HG03520 (cell line): ENCODE measurements around the gene MAST1.

Experiments used
- ATAC-seq: cut with Tn5 transposase; IDR thresholded peaks from one replicate; pipeline ENCODE4 v1.9.1; 2021; ENCODE audit warnings: mild to moderate bottlenecking, moderate library complexity; ENCODE audit not compliant: unreplicated experiment

Gene MAST1

DNA sequence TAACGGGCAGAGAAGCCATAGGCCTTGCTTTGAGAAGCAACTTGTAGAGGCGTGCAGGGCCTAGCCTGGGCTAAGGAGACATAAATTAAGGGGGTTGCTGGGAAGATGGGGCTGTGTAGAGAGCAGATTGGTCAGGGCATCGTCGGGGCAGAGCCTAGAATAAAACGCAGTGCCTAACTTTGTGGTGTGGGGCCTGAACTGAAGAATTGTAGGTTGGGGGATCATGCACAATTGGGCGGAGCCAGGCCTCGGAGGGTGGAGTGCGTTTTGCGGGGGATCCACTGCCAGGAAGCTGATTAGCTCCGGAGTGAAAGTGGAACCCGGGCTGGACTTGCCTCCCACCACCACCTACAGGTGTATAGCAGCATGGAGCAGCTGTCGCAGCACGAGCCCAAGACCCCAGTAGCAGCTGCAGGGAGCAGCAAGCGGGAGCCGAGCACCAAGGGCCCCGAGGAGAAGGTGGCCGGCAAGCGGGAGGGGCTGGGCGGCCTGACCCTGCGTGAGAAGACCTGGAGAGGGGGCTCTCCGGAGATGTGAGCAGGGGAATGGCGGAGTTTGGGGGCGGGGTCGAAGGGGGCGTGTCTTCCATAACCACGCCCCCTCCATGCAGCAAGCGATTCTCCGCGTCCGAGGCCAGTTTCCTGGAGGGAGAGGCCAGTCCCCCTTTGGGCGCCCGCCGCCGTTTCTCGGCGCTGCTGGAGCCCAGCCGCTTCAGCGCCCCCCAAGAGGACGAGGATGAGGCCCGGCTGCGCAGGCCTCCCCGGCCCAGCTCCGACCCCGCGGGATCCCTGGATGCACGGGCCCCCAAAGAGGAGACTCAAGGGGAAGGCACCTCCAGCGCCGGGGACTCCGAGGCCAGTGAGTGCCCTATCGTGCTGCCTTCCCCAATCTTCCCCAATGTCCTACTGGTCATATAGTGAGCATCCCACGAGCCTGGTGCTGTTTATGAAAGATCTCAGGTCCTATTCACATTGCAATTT, 29.1 kb downstream of the MAST1 start:
- no peak for ATAC-seq

DNA sequence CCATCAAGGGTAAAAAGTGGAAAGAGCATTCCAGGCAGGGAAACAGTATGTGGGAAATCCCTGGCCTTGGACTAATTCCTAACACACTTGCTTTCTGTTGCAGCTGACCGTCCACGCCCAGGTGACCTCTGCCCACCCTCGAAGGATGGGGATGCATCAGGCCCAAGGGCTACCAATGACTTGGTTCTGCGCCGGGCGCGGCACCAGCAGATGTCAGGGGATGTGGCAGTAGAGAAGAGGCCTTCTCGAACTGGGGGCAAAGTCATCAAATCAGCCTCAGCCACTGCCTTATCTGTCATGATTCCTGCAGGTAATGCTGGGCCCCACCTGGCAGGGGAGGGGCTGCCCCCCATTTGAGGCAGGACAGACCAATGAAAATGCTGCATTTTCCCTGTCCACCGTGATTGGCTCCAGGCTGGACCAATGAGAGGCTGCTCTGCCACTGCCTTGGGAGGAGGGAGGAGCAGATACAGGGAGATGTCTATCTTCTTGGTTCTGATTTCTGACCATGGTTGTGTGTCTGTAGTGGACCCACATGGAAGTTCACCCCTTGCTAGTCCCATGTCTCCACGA, 30.3 kb downstream of the MAST1 start:
- no peak for ATAC-seq

DNA sequence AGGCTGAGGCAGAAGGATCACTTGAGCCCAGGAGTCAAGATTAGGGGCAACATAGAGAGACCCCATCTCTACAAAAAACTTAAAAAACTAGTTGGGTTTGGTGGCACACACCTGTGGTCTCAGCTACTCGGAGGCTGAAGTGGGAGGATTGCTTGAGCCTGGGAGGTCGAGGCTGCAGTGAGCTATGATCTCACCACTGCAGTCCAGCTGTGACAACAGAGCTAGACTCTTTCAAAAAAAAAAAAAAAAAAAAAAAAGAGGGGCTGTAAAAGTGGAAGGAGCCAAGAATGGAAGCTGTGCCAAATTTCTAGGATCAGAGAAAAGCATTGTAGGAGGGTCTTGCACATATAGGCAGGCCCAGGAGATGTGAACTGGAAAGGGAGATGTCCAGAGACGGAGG, 33.4 kb downstream of the MAST1 start:
- no peak for ATAC-seq

DNA sequence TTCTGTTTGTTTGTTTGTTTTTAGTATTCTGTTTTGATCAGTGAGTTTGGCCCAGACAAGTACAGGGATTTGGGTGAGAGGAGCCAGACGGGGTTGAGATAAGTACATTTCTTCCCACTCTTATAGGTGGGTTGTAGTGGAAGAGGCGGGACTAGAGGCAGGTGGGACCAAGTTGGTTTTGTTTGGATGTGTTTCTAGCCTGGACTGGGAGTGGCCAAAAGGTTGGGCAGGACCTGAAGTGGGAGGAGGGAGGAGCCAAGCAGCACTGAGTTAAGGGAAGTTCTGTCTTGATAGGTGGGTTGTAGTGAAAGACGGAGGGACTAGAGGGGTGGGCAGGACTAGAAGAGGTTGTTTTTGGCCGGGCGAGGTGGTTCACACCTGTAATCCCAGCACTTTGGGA, 33.9 kb downstream of the MAST1 start:
- ATAC-seq, result no peak

DNA sequence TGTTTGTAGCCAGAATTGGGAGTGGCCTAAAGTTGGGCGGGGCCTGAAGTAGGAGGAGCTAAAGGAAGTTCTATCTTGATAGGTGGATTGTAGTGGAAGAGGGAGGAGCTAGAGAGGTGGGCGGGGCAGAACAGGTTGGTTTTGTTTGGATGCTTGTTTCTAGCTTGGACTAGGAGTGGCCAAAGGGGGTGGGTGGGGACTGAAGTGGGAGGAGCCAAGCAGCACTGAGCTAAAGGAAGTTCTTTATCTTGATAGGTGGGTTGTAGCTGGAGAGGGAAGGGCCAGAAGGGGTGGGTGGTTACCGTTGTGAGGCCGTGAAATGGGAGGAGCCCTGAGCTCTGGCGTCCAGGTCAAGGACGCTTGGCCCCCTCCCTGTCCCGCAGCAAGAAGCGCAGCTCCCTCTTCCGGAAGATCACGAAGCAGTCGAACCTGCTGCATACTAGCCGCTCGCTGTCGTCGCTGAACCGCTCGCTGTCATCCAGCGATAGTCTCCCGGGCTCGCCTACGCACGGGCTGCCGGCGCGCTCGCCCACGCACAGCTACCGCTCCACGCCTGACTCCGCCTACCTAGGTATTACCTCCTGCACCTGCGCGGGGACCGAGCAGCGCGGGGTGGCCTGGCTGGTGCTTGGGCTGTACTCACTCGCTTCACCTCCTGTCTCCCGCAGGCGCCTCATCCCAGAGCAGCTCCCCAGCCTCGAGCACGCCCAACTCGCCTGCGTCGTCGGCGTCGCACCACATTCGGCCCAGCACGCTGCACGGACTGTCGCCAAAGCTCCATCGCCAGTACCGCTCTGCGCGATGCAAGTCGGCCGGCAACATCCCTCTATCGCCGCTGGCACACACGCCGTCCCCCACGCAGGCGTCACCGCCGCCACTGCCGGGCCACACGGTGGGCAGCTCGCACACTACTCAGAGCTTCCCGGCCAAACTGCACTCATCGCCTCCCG, 34.9 kb downstream of the MAST1 start:
- ATAC-seq, result no peak

DNA sequence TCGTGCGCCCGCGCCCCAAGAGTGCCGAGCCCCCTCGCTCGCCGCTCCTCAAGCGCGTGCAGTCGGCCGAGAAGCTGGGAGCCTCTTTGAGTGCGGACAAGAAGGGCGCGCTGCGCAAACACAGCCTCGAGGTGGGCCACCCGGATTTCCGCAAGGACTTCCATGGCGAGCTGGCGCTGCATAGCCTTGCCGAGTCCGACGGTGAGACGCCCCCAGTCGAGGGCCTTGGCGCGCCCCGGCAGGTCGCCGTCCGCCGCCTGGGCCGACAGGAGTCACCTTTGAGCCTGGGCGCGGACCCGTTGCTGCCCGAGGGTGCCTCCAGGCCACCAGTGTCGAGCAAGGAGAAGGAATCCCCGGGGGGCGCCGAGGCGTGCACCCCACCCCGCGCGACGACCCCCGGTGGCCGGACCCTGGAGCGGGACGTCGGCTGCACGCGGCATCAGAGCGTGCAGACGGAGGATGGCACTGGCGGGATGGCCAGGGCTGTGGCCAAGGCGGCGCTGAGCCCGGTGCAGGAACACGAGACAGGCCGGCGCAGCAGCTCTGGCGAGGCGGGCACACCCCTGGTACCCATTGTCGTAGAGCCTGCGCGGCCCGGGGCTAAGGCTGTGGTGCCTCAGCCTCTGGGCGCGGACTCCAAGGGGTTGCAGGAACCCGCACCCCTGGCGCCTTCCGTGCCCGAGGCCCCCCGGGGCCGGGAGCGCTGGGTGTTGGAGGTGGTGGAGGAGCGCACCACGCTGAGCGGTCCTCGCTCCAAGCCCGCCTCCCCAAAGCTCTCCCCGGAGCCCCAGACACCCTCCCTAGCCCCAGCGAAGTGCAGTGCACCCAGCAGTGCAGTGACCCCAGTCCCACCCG, 35.8 kb downstream of the MAST1 start:
- no peak for ATAC-seq

DNA sequence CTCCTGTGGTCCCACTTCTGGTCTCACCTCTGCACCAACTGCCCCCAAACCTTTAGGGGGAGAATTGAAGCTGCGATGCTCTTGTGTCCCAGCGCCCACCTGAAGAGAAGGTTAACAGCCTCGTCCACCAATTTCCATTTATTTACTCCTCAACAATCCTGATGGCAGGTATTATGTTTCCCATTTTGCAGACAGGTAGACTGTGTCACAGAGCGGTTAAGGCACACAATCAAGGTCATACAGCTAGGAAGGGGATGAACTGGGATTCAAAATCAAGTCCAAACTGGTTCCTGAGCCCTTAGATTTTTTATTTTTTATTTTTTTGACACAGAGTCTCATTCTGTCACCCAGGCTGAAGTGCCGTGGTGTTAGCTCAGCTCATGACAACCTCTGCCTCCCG, 36.8 kb downstream of the MAST1 start:
- ATAC-seq, result no peak

DNA sequence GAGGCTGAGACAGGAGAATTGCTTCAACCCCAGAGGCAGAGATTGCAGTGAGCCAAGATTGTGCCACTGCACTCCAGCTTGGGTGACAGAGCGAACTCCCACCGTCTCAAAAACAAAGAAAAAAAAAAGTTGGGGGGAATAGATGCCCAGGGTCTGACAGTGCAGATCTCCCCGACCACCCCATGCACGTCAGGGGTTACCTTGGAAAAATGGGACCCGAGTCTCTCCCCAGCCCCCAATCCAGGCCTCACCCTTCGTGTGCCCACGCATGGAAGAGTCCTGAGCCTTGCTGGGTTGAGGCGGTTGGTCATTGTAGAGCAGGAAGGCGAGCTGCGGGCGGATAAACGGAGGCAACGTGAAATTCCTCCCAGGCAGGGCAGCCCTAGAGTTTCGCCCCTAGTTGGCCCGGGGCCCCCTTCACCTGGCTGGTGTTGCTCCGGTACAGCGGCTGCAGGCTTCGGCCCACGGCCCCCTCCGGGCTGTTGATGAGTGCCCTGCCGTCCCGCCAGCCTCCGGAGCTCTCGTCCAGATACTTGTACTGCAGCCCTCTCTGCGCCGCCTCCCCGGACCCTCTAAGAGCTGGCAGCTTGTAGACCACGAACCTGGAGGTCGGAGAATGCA, 42.3 kb downstream of the MAST1 start:
- ATAC-seq, result no peak

DNA sequence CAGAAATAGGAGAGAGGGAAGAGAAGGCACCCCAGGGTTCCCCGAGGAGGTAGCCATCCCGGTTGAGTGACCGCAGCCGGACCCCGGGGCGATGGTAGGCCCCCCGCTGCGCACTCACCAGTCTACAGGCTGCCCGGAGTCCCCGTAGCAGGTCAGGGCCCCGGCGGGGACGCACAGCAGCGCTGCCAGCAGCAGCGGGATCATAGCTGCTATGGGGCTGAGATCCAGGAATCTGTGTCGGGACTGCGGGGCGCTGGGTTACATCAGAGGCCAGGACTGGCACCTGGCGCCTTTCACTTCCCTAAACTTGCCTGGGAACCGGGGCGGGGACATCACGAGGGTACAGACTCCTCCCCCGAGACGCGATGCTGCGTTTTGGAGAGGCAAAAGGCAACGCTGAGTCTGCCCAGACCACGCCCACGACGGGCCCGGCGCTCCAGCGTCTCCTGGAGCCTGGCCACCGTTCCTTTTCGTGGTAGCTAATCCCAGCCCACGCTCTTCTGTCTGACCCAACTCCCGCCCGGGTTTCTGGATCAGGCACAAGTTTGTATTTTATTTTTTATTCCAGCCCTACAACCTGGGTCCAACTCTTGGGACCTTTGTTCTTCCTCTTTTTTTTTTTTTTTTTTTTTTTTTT, 43.0 kb downstream of the MAST1 start, which contains the start of gene DNASE2:
Gene DNASE2 (minus strand): TSS at position 278 of the 637 bp plus-strand sequence. CDS start 74 bp downstream, at position 204.
- peak; percentile 74 for ATAC-seq

DNA sequence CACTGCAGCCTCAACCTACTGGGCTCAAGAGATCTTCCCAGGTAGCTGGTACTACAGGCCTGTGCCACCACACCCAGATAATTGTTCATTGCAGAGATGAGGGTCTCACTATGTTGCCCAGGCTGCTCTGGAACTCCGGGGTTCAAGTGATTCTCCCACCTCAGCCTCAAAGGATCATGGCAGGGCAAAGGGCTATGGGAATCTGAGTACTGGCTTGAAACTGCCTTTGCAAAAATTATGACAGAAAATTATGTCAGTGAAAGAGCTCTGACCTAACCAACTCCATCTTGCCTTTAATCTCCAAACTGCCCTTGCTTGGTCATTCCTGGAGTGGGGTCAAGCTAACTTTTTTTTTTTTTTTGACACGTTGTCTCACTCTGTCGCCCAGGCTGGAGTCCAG, 44.3 kb downstream of the MAST1 start:
- ATAC-seq, result no peak

DNA sequence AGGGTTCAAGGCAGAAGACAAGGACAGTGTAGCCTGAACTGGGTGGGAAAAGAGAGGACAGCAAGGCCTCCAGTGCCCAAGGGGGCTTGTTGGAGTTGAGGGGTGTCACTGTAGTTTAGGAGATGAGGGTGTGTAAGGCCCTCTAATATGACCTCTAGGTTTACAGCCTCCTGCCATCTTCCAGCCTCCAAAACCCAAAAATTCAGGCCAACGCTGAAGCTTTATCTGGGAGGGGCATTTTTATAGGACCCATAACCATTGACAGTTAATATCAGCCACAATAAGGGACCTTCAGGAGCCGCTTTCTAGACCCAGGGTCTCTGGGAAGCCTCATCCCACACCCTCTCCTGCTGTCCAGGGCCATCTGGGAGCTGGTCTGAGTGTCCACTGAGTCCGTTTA, 45.9 kb downstream of the MAST1 start:
- no peak for ATAC-seq

DNA sequence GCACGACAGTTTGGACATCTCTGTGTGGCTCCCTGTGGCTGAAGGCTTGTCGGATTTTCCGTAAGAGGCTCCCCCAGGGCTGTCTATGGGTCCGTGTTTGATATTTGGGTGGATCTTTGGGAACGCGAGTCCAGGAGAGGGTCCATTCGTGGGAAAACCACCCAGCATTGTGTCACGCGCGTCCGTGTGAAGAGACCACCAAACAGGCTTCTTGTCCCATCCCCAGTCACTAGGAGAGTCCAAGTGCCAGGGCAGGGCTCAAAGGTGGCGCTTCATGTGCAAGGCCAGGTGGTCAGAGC, 46.3 kb downstream of the MAST1 start:
- no peak for ATAC-seq

DNA sequence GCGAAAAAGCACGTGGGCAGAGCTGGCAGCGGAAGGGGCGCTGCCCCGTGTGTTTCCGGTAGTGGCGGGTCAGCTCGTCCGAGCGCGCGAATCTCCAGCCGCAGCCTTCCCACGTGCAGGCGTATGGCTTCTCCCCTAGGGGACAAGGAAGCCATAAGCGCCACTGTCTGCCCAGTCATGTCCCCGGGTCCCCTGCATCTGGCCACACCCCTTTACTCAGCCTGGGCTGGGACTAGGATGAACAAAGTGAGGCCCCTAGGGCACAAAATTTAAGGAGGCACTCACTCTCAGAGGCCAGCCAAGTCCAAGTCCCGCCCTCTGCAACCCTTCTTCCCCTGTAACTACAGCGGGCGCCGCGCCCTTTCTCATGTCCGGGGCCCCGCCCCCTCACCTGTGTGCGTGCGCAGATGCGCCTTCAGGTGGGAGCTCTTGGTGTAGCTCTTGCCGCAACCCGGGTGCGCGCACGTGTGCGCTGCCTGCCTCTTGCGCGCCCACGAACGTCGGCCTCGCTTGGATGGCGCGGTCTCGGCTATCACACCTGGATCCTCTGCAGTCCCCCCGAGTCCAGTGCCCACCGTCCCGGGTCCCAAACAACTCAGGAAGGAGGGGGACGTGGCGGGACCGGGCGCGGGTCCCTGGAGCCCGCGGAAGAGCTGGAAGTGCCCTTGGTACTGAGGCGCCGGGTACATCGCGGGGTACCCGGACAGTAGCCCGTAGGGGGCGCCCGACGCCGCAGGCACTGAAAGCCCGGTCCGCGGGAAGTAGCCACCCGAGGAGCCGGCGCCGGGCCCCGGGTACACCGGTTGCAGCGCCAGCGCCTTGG, 46.8 kb downstream of the MAST1 start:
- ATAC-seq, result no peak

DNA sequence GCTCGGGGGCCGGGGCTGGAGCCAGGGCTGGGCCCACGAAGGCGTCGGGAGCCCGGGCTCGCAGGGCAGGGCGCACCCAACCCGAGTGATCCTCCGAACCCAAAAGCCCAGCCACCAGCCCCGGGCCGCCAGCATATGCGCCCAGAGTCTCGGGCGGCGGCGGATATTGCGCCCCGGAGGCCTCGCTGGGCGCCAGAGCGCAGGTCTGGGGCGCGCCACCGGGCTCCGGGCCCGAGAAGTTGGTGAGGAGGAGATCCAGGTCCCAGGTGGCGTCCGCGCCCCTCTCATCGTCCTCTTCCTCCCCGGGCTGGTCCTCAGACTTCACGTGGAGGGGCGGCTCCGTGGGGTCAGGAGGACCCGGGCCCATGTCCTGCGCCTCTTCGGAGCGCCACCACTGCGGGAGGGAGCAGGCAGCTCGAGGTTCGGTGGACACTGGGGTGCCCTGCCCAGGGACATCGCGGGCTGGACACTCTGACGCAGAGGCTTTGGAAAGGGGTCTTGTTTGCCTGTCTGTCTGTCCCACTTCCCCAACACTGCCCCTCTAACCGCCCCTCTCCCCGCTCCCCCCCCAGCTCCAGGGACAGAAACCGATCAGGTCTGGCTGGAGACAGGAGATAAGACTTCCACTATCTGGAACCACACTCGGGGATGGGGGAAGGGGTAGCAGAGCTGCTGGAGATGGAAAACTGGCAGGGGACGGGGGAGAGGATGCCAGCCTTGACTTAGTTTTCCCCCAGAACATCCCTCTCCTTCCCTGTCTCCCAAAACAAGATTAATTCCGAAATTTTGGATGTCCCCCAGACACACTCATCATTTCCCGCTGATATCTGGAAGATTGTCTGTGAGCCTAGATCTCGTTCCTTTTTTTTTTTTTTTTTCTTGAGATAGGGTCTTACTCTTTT, 47.7 kb downstream of the MAST1 start:
- ATAC-seq, result no peak

DNA sequence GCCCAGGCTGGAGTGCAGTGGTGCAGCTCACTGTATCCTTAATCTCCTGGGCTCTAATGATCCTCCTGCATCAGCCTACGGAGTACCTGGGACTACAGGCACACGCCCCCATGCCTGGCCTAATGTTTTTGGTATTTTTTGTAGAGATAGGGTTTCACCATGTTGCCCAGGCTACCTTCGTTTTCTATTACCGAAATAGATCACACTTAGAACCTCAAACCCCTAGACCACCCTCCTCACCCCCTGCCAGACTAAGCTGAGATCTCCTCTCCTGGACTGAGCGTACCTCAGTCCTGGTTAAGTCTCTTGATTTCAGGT, 48.3 kb downstream of the MAST1 start:
- no peak for ATAC-seq

DNA sequence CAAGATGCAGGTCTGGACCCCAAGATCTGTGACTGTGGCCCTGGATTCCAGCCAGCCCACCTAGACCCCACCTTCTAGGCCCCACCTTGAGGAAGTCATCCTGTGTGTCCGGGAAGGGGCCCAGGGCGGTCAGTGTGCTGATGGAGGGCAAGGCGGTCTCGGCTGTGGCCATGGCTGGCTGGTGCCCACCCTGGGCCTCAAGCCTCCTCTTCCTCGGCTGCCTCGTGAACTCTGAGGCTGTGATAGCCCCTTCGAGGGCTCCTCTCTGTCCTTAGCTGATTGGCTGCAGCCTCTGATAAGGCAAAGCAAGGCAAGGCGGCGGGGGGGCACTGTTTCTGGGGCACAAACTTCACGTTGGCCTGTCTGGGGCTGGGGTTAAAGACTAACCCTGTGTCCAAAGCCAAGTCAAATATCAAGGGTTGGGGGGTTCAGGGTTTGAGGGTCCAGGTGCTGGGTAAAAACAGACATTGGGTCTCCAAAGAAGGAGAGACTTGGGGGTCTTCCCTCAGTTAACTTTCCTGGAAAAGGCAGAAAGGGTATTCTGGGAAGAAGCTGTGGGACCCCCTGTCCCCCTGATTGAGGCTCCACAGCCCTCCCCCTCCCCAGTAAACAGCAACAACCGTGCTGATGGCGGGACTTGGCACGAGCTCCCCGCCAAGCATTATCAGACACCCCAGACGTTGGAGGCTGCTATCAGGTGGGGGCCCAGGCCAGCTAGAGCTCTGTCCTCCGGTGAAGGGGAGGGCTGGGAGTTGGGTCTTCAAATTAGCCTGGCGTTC, 48.8 kb downstream of the MAST1 start, which contains the start of gene KLF1:
Gene KLF1 (minus strand): TSS at position 233 of the 779 bp plus-strand sequence. CDS start 61 bp downstream, at position 172.
- no peak for ATAC-seq
